HepG2 (cell line): ENCODE results near the gene SPTY2D1. TPM values are rescaled to one million over a fixed set of nuclear protein-coding genes. Genes with fewer than 3 reads are reported as not detected.
A peak's percentile ranks its signal among the peaks of the same experiment; 100 is the strongest.

Source experiments
- ARID4A ChIP-seq: sonication (generic); formaldehyde crosslinking; IDR thresholded peaks from 2 replicates; pipeline ENCODE4 v1.5.0; 2020; ENCODE audit warnings: mild to moderate bottlenecking, missing genetic modification reagents, borderline replicate concordance
- GLI4 ChIP-seq: sonication (generic); formaldehyde crosslinking; IDR thresholded peaks from 2 replicates; pipeline ENCODE4 v1.5.1; 2020; ENCODE audit warnings: missing genetic modification reagents, mild to moderate bottlenecking, moderate library complexity, borderline replicate concordance
- GPN1 ChIP-seq: sonication (generic); formaldehyde crosslinking; IDR thresholded peaks from 2 replicates; pipeline ENCODE4 v1.5.1; 2020; ENCODE audit warnings: missing genetic modification reagents, borderline replicate concordance
- IRF2 ChIP-seq: IDR thresholded peaks from 2 replicates; pipeline ENCODE4 v1.6.1; 2018; ENCODE audit warnings: missing genetic modification reagents, missing compliant biosample characterization
- LBX2 ChIP-seq: sonication (generic); formaldehyde crosslinking; IDR thresholded peaks from 2 replicates; pipeline ENCODE4 v1.5.0; 2020; ENCODE audit warnings: missing genetic modification reagents, mild to moderate bottlenecking, borderline replicate concordance
- PAWR ChIP-seq: sonication (generic); formaldehyde crosslinking; IDR thresholded peaks from 2 replicates; pipeline ENCODE4 v1.4.0; 2020; ENCODE audit warnings: missing genetic modification reagents, mild to moderate bottlenecking, borderline replicate concordance
- TIGD3 ChIP-seq: sonication (generic); formaldehyde crosslinking; IDR thresholded peaks from 2 replicates; pipeline ENCODE4 v1.5.1; 2020; ENCODE audit warnings: mild to moderate bottlenecking, missing genetic modification reagents, borderline replicate concordance
- TRIM22 ChIP-seq: fragments of 450-650 bp; IDR thresholded peaks from 2 replicates; pipeline ENCODE4 v1.6.1; 2017
- ZBTB43 ChIP-seq: sonication (generic); formaldehyde crosslinking; conservative IDR thresholded peaks from 2 replicates; pipeline ENCODE4 v1.4.0; 2020; ENCODE audit warnings: missing genetic modification reagents
- ZNF12 ChIP-seq: sonication (generic); formaldehyde crosslinking; IDR thresholded peaks from 2 replicates; pipeline ENCODE4 v1.5.0; 2020; ENCODE audit warnings: missing genetic modification reagents
- ZNF234 ChIP-seq: sonication (generic); formaldehyde crosslinking; conservative IDR thresholded peaks from 2 replicates; pipeline ENCODE4 v1.5.1; 2020; ENCODE audit warnings: mild to moderate bottlenecking, missing genetic modification reagents
- ZNF280B ChIP-seq: sonication (generic); formaldehyde crosslinking; IDR thresholded peaks from 2 replicates; pipeline ENCODE4 v1.5.0; 2020; ENCODE audit warnings: missing genetic modification reagents, mild to moderate bottlenecking, borderline replicate concordance
- ZNF331 ChIP-seq: sonication (generic); formaldehyde crosslinking; IDR thresholded peaks from 2 replicates; pipeline ENCODE4 v1.4.0; 2020; ENCODE audit warnings: missing genetic modification reagents
- ZNF343 ChIP-seq: sonication (generic); formaldehyde crosslinking; IDR thresholded peaks from 2 replicates; pipeline ENCODE4 v1.4.0; 2020; ENCODE audit warnings: mild to moderate bottlenecking, missing genetic modification reagents
- ZNF589 ChIP-seq: sonication (generic); formaldehyde crosslinking; conservative IDR thresholded peaks from 2 replicates; pipeline ENCODE4 v1.8.0; 2022; ENCODE audit warnings: mild to moderate bottlenecking, moderate library complexity, missing genetic modification reagents
- ZNF615 ChIP-seq: sonication (generic); formaldehyde crosslinking; IDR thresholded peaks from 2 replicates; pipeline ENCODE4 v1.5.0; 2020; ENCODE audit warnings: mild to moderate bottlenecking, missing genetic modification reagents, borderline replicate concordance
- ZNF883 ChIP-seq: sonication (generic); formaldehyde crosslinking; IDR thresholded peaks from 2 replicates; pipeline ENCODE4 v1.5.1; 2020; ENCODE audit warnings: mild to moderate bottlenecking, missing genetic modification reagents; ENCODE audit errors: not compliant biosample characterization
- polyA plus RNA-seq, 8 experiments: library from polyadenylated mRNA; depleted of rRNA in 3 of 8; stranded (reverse) in 7 of 8; unstranded in 1 of 8; fragments of >200 nt; fragmentation: Illumina TruSeq in 4 of 8; extraction: Trizol in 4 of 8; gene quantifications; 2 replicates each; pipeline versions ENCODE4 v1.2.1 to v1.2.3, GENCODE V29; 2011 to 2016; ENCODE audit warnings: low read depth in 4 of 8, missing spikeins in 1 of 8, mixed read lengths in 1 of 8; ENCODE audit not compliant: insufficient read depth in 1 of 8
- total RNA-seq, 5 experiments: library from RNA; depleted of rRNA; stranded (reverse); fragments of >200 nt; fragmentation: Illumina TruSeq; extraction: Trizol; gene quantifications; 2 replicates each; pipeline ENCODE4 v1.2.3, GENCODE V29; 2016; ENCODE audit warnings: low read depth in 1 of 5

Gene SPTY2D1
- total and polyA plus RNA-seq, 2 of the 13 experiments (the other 11 are each of a cell fraction or from before 2014, with no cell fraction given), result 6.9 to 14.8 TPM

GRCh38 chr11:18588297-18589252 is 45.6 kb downstream of the SPTY2D1 start, which contains the start of gene UEVLD (continued):
- TF ChIP-seq ZNF343 (CRISPR knock-in tag), result no peak
- no peak for TF ChIP-seq PAWR (CRISPR knock-in tag)
- TF ChIP-seq ZNF234 (CRISPR knock-in tag), result no peak
- TF ChIP-seq ZNF12 (CRISPR knock-in tag), result peak; percentile 42; the same call in 1 of the 2 replicates
- TF ChIP-seq ZNF331, result peak; percentile 48
- peak; percentile 66; the same call in 1 of the 2 replicates for TF ChIP-seq GLI4 (CRISPR knock-in tag)
- TF ChIP-seq TRIM22, result no peak
- peak; percentile 91 for TF ChIP-seq ZNF883
- no peak for TF ChIP-seq ZNF589
- peak; percentile 82 for TF ChIP-seq IRF2 (CRISPR knock-in tag)
- TF ChIP-seq LBX2, result no peak
- no peak for TF ChIP-seq TIGD3 (CRISPR knock-in tag)
- TF ChIP-seq ZNF280B (CRISPR knock-in tag), result no peak
- no peak for TF ChIP-seq GPN1
- TF ChIP-seq ZNF615 (CRISPR knock-in tag), result no peak
- TF ChIP-seq ARID4A (CRISPR knock-in tag), result peak; percentile 97
- peak; percentile 72; the same call in 1 of the 2 replicates for TF ChIP-seq ZBTB43 (CRISPR knock-in tag)
